NCI-H446 (cell line): Measurements from ENCODE around the gene CRADD.
A peak's percentile ranks its signal among the peaks of the same experiment; 100 is the strongest.

ENCODE experiments used
- DNase-seq, 2 experiments: peaks; one replicate each; lab custom pipeline; 2025; lab: John Stamatoyannopoulos, UW

Gene CRADD

GRCh38 chr12:93808169-93808899 is 131.2 kb downstream of the CRADD start:
- DNase-seq: no peak

- DNase-seq: no peak
Observed at GRCh38 chr12:93812626-93813025, 135.5 kb downstream of the CRADD start.

DNA sequence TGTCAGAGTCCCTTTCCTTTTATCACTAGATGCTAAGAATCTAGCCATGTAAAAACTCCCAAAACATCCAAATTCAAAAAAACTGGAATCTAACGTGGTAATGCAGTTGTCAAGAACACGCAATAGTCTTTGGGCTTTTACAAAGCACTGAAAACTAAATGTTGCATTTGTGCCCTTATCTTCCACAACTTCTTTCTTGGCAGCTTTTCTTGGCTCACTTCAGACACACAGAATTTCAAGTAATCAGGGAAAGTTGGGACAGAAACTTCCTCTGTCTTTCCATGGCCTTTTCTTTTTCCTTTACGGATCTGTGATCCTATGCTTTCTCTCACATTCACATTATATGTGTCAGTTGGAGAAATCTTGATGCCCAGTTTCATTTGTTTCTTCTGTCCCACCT is 136.0 kb downstream of the CRADD start:
- no peak for DNase-seq

DNA sequence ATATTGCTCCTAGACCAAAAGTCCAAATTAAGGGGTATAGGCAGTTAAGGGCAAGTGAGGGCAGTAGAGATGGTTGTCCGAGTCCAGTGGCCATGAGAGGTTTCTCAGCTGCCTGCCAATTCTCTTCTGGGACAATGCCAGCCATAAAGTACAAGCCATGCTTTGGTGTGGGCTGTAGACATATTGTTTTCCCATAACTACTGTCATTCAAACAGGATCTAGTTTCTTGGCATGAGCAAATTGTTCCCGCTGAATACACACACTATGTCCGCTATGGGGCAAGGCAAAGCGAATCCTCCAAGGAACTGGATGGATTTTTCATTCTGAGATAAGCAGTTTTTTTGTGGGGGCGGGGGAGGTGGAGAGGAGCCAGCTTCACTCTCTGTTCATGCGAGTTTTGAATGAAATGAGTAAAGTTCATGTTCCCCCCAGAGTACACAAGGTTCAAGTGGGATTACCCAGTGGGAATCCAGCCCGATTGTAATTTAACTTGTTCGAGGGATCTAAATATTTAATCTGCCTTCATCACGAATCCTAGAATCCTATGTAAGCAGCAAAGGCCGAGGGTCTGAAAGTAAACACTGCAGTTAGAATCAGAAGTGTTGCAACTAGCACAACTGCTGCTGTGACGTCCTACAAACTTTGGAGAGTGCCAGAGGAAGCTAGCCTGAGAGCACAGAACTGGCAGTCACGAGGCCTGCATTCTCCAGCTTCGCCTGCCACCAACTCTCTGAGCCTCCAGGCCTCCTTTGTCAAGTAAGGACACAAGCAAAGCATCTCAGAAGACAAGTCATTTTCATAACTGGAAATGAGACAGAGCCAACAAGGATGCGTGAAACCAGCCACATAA is 137.0 kb downstream of the CRADD start:
- DNase-seq: peak; percentile 70 to 83

- DNase-seq: no peak
Observed at GRCh38 chr12:93818488-93819049, 141.4 kb downstream of the CRADD start.

- DNase-seq: peak; percentile 24 to 50
Observed at GRCh38 chr12:93819050-93819491, 141.9 kb downstream of the CRADD start.

- DNase-seq: peak in 1 of 2 experiments; percentile 30
Observed at GRCh38 chr12:93823616-93824391, 146.6 kb downstream of the CRADD start.

DNA sequence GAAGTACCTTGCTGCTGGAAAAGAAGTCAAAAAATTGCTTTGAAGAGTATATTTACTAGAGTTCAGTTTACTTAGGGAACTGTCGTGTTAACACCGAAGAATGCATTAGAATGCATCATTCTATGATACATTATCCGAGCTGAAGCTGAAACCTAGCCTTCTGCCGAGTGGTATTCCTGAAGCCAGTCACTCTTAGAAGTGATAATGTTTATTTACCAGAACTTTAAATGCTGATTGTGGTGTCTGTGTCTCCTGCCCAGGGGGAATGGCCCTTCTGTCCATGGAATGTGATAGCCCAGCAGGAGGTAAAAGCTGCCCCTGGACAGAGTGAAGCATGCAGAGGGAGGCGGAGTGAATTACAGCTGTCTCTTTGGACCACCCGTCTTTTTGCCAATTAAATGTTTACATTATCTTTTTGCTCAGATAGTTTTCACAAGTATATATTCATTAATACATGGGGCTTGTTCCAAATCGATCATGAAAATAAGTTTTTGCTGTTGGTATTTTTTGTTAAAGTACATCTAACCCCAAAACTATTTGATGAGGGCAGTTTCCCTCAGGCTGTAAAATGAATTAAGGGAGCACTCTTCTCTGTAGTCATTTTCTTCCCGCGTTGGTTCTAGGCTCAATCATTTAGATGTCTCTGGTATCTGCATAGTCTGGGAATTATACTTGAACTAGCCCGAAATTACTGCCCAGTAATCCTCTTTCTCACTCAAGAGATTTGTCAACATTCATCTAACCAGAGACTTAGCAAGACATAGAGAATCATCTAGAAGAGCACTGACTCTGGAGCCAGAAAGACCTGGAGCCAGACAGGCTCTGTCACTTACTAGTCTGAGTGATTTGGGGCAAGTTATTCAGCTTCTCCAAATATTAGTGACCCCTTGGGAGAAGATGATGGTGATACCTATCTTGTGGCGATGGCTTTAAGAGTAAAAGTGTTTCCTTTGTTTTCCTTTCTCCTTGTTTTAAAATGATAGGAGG is 147.6 kb downstream of the CRADD start:
- peak; percentile 27 to 57 for DNase-seq

- DNase-seq: peak; percentile 57 to 71
Observed at GRCh38 chr12:93825501-93825888, 148.3 kb downstream of the CRADD start.

GRCh38 chr12:93825931-93826555 is 148.9 kb downstream of the CRADD start:
- peak; percentile 71 to 83 for DNase-seq

- no peak for DNase-seq
Observed at GRCh38 chr12:93827179-93827578, 150.0 kb downstream of the CRADD start.

DNA sequence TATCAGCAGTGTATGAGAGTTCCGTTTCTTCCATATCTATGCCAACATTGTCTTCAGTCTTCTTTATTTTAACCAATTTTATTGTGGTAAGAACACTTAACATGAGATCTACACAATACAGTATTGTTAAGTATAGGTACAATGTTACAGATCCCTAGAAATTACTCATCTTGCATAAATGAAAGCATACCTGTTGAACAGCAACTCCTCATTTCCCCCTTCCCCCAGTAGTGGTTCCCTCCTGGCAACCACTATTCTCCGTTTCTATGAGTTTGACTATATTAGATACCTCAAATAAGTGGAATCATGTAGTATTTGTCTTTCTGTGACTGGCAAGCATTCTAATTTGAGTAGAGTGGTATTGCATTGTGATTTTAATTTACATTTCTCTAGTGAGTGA is 150.5 kb downstream of the CRADD start:
- no peak for DNase-seq

DNA sequence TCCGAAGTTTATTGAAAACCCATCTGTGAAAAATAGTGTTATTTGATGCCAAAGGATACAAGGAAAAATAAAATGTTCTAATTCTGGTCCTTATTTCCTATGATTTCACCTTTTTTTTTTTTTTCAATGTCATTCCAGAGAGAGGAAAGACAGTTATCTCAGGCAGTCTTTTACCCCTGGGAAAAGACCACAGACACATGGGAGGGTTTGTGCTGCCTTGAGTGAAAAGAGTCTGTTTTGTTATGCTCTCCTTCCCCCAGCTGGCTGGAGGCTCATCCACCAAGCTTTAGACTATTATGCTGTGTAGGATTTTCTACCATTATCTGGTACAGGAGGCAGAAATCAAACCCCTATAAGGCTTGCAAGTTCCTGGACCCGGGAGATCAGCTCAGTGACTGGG is 151.8 kb downstream of the CRADD start:
- DNase-seq: peak in 1 of 2 experiments; percentile 35

DNA sequence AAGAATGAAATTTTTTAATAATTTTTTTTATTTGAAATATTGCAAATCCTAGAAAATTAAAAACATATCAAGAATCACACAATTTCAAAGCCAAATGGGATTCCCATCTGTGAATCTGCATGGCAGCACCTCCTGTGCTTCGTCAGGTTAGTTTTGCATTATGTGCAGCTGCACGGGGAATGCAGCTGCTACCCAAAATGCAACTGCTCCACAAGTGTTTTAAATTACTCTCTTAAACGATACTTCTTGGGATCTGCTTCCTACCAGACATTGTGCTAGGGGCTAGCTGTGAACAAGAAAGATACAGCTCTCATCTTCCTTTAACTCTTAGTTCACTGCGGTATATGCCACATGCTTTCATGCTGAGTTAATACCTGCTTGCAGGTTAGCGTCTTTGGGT is 154.2 kb downstream of the CRADD start:
- no peak for DNase-seq

DNA sequence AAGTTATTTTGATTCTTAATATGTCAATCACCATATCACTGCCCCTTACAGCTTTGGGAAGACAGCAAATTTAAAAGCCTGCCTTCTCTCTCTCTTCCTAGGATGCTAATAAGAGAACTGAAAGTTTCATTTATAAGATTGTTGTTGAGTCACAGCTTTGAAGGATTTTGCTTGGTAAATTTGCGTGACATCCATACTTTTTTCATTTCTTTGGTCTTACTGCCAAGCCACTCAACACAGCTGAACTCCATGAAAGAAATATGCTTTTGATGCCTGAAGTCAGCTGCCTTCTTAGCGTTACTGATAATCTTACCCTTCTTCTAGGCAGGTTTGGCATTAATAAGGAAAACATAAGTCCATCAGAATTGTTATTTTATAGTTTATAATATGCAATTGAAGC is 155.0 kb downstream of the CRADD start:
- DNase-seq: no peak

GRCh38 chr12:93833946-93834345 is 156.8 kb downstream of the CRADD start:
- DNase-seq: no peak

- DNase-seq: no peak
Observed at GRCh38 chr12:93836620-93837260, 159.6 kb downstream of the CRADD start.

DNA sequence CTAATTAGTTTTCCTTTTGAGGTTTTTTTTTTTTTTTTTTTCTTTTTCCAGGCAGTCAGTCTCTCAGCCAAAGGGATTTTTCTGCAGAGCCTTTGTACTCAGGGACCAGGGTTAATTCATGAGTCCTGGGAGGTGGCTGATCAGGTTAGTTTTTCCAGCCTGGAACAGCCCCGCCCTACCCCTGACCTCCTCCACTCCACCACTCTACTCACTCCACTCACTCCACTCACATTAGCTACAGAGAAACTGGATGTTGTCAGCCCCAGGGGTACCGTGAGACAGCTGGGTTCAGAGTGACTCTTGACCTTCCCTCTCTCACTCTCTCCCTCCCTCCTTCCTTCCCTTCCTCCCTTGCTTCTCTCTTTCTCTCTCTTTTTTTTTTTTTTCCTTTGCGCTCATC is 161.0 kb downstream of the CRADD start:
- DNase-seq: no peak

DNA sequence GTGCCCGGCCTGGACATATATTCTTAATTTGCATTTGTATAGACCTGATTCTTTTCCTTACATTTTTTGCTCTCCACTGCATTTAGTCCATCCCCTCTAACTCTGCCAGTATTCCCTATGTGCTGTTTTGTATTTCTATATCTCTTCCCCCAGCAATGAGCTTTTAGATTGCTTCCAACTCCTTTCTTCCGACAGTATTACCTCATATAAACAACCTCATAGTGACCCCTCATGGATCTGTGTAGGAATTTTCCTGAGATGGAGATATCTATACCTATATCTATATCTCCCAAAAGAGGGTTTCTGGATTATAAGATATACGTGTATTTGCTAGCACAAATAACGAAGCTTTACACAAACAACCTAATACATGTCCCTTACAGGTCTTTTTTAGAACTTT is 161.9 kb downstream of the CRADD start:
- no peak for DNase-seq

GRCh38 chr12:93841671-93842070 is 164.5 kb downstream of the CRADD start:
- DNase-seq: no peak
